Body of pancreas (tissue), 4 donors: ENCODE measurements around the gene HSPA1B. TPM values are rescaled to one million over a fixed set of nuclear protein-coding genes. Genes with fewer than 3 reads are reported as not detected.

ENCODE experiments used
- ATAC-seq: fragments of 150-250 bp; one replicate; pipeline ENCODE4 v1.9.1; 2016
- DNase-seq, 4 donors: peaks; one replicate each; pipeline ENCODE4 v3.0.0-alpha.2; 2019
- H3K27ac ChIP-seq, 4 donors: fragments of 200-600 bp; sonication (generic); 1 replicate in 3 of 4; 2 replicates in 1 of 4; pipeline versions ENCODE4 v1.5.1 to v1.6.1; 2016 to 2019; ENCODE audit warnings: mild to moderate bottlenecking in 1 of 4, mixed read lengths in 1 of 4, moderate library complexity in 1 of 4
- H3K27me3 ChIP-seq, 2 donors: fragments of 200-600 bp; sonication (generic); one replicate each; pipeline ENCODE4 v1.6.0; 2016; ENCODE audit warnings: mild to moderate bottlenecking in 1 of 2
- H3K36me3 ChIP-seq, 2 donors: fragments of 200-600 bp; sonication (generic); replicated peaks in 1 of 2; 2 replicates each; pipeline ENCODE4 v1.5.1; 2016; ENCODE audit warnings: low read depth in 2 of 2; ENCODE audit not compliant: insufficient read depth in 1 of 2
- H3K4me1 ChIP-seq: fragments of 200-600 bp; sonication (generic); one replicate; pipeline ENCODE4 v1.6.0; 2016
- H3K4me3 ChIP-seq, 2 donors: fragments of 200-600 bp; sonication (generic); 1 replicate in 1 of 2; 2 replicates in 1 of 2; pipeline ENCODE4 v1.5.1; 2016 to 2019
- H3K9me3 ChIP-seq, 3 donors: fragments of 200-600 bp; sonication (generic); 1 replicate in 2 of 3; 2 replicates in 1 of 3; pipeline ENCODE4 v1.5.1; 2016
- POLR2A ChIP-seq, 3 donors: fragments of 450-650 bp; IDR thresholded peaks; one replicate each; pipeline ENCODE4 v1.6.1; 2016; ENCODE audit warnings: antibody characterized with exemption in 3 of 3, mild to moderate bottlenecking in 2 of 3
- whole genome bisulfite sequencing, 2 donors: methylation state at CpG; one replicate each; pipeline ENCODE4 v1.1.5; 2017; 5-methylcytosine and 5-hydroxymethylcytosine counted together
- intact Hi-C: fragments of 100-400 bp; cut with DNase I; formaldehyde crosslinking; loops from one replicate; pipeline ENCODE4 v1.15.1; 2023
- total RNA-seq, 2 donors: library from RNA; depleted of rRNA; stranded (reverse); fragments of >200 nt; gene quantifications; one replicate each; pipeline ENCODE4 v1.1.0, GENCODE V29; 2016
- TF ChIP-seq, protein P1 (sequence below), 7 experiments: fragments of 450-650 bp in 4 of 7; fragments of 200-600 bp in 3 of 7; sonication (generic) in 3 of 7; IDR thresholded peaks; one replicate each; pipeline ENCODE4 v1.5.1; 2016 to 2019; ENCODE audit warnings: antibody characterized with exemption in 7 of 7

Gene HSPA1B
- total RNA-seq: 100 to 1,000 TPM in 1 of 2 donors, 10 to 100 TPM in 1; 87.0 to 131 TPM

DNA sequence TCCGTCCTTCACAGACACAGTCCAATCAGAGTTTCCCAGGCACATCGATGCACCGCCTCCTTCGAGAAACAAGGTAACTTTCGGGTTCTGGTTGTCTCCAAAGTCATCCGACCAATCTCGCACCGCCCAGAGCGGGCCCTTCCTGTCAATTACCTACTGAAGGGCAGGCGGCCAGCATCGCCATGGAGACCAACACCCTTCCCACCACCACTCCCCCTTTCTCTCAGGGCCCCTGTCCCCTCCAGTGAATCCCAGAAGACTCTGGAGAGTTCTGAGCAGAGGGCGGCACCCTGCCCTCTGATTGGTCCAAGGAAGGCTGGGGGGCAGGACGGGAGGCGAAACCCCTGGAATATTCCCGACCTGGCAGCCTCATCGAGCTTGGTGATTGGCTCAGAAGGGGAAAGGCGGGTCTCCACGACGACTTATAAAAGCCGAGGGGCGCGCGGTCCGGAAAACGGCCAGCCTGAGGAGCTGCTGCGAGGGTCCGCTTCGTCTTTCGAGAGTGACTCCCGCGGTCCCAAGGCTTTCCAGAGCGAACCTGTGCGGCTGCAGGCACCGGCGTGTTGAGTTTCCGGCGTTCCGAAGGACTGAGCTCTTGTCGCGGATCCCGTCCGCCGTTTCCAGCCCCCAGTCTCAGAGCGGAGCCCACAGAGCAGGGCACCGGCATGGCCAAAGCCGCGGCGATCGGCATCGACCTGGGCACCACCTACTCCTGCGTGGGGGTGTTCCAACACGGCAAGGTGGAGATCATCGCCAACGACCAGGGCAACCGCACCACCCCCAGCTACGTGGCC is at the start of gene HSPA1B:
Gene HSPA1B, plus strand, starts transcription at position 453 of the 794 bp plus-strand sequence. Its CDS starts 213 bp downstream, at position 666.
- Histone ChIP-seq H3K27ac (peak within 1 kb of the TSS; percentile 89 to 100 (median 97)), H3K9me3 (no peaks in the 10 kb centered on the region), H3K27me3 (no peaks in the 10 kb centered on the region), H3K4me1 (peaks cover 59% of the 10 kb centered on the region), H3K36me3 (no peaks in the 10 kb centered on the region), H3K4me3 (peak within 1 kb of the TSS; percentile 39 to 55)
- TF ChIP-seq, protein P1, sequence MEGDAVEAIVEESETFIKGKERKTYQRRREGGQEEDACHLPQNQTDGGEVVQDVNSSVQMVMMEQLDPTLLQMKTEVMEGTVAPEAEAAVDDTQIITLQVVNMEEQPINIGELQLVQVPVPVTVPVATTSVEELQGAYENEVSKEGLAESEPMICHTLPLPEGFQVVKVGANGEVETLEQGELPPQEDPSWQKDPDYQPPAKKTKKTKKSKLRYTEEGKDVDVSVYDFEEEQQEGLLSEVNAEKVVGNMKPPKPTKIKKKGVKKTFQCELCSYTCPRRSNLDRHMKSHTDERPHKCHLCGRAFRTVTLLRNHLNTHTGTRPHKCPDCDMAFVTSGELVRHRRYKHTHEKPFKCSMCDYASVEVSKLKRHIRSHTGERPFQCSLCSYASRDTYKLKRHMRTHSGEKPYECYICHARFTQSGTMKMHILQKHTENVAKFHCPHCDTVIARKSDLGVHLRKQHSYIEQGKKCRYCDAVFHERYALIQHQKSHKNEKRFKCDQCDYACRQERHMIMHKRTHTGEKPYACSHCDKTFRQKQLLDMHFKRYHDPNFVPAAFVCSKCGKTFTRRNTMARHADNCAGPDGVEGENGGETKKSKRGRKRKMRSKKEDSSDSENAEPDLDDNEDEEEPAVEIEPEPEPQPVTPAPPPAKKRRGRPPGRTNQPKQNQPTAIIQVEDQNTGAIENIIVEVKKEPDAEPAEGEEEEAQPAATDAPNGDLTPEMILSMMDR (IDR thresholded peaks at IDR 0.05): peak in 2 of 7 experiments; percentile 5 to 11
- TF ChIP-seq POLR2A (IDR thresholded peaks at IDR 0.05): peak; percentile 100
- intact Hi-C loops: no loop called here
- ATAC-seq (peak; percentile 89), DNase-seq (peak; percentile 99 to 100 (median 100))
- WGBS, 2 donors: 0 to 1% methylated on average over 12 to 51 of the region's 56 CpGs

DNA sequence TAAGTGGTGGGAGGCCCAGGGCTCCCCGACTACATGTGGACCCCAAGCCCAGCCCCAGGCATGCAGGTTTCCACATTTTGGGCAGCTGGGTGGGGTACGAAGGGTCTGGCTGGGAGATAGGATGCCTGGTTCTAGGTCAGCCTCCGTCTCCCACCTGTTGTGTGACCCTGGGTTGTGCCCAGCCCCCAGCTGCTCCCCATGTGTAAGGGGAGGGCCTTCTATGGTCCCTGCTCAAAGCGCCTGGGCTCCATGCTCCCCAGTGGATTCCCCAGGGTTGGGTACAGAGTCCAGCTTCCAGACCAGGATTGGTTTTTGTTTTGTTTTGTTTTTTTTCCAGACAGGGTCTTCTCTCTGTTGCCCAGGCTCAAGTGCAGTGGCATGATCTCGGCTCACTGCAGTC is 49.3 kb upstream of the HSPA1B start:
- ATAC-seq (no peak), DNase-seq (no peak)
- Histone ChIP-seq H3K27ac (peak overlapping the region in 3 of 4 donors; percentile 58 to 83 (median 74)), H3K27me3 (no peaks in the 10 kb centered on the region), H3K9me3 (no peaks in the 10 kb centered on the region), H3K36me3 (peaks cover 4 to 33% of the 10 kb centered on the region in 2 donors), H3K4me3 (no peak overlapping the region), H3K4me1 (peaks cover 23% of the 10 kb centered on the region)
- intact Hi-C loops: no loop called here
- TF ChIP-seq, protein P1 (IDR thresholded peaks at IDR 0.05): no peak
- no peak for TF ChIP-seq POLR2A (IDR thresholded peaks at IDR 0.05)
- WGBS, 2 donors: 88 to 90% methylated on average over 4 to 5 of the region's 5 CpGs

DNA sequence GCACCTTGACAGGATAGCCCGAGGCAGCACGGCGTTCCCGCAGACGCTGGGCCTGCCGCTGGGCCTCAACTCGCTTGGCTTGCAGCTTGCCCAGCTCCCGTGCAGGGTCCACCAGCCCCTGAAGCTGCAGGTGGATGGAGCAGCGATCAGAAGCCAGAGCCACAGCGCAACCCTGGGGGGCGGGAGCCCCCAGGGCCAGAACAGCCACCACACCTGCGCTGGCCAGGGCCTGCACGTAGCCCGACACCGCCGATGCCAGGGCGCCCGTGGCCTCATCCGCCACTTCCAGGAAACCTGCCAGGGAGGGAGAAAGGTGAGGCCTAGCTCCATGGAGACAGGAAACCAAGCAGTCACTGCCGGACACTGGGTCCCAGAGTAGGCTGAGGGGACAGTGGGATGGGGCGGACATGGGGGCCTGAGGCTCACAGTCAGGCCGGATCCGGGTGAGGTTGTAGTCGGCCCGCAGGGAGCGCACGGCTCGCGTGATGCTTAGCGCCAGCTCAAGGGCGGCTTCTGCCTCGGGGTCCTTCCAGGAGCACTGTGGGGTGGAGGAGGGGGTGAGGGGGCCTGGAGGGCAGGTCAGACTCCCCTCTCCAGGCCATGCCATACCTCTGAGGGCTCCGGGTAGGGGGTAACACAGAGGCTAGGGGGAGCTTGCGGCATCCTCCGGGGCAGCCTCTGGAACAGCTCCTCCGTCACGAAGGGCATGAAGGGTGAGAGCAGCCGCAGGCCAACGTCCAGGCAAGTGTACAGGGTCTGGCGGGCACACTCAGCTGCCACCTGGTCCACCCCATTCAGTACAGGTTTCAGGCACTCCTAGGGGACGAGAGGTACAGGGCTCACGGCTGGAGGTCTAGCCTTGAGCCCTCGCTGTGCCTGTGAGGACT is 48.3 kb upstream of the HSPA1B start:
- no peak for TF ChIP-seq POLR2A (IDR thresholded peaks at IDR 0.05)
- TF ChIP-seq, protein P1 (IDR thresholded peaks at IDR 0.05): no peak
- no peak overlapping the region for H3K4me3 ChIP-seq
- ATAC-seq (no peak), DNase-seq (no peak)
- peaks cover 23% of the 10 kb centered on the region for H3K4me1 ChIP-seq
- no peak overlapping the region for H3K27ac ChIP-seq
- no peaks in the 10 kb centered on the region for H3K27me3 ChIP-seq
- intact Hi-C loops: no loop called here
- 90 to 95% methylated on average over 20 to 27 of the region's 43 CpGs for WGBS, 2 donors
- H3K9me3 ChIP-seq: no peaks in the 10 kb centered on the region
- H3K36me3 ChIP-seq: peaks cover 4 to 33% of the 10 kb centered on the region in 2 donors

DNA sequence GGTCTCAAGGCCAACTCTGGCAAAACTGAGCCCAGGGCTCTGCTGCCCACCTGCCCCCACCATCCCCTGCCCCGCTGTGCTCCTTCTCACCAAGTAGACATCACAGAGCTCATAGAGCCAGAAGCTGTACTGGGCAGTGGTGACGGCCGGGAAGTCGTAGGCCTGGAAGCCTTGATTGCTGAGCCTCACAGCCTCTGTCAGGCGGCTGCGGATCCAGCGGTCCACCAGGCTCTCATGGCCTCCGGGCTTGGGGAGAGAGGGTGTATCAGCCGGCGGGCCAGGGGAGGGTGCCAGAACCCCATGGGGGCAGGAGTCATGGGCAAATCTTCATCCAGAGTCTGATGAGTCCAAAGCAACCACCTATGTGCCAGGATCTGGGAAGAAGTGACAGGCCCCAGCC is 47.6 kb upstream of the HSPA1B start:
- no peak for TF ChIP-seq POLR2A (IDR thresholded peaks at IDR 0.05)
- TF ChIP-seq, protein P1 (IDR thresholded peaks at IDR 0.05): no peak
- ATAC-seq (no peak), DNase-seq (no peak)
- H3K9me3 ChIP-seq: no peaks in the 10 kb centered on the region
- no peaks in the 10 kb centered on the region for H3K27me3 ChIP-seq
- peaks cover 23% of the 10 kb centered on the region for H3K4me1 ChIP-seq
- WGBS, 2 donors: 88 to 89% methylated on average over 3 to 10 of the region's 10 CpGs
- intact Hi-C loops: no loop called here
- H3K27ac ChIP-seq: no peak overlapping the region
- peaks cover 4 to 38% of the 10 kb centered on the region in 2 donors for H3K36me3 ChIP-seq
- no peak overlapping the region for H3K4me3 ChIP-seq
